CD4-positive, alpha-beta T cell (primary cell): ENCODE data around the gene OR1I1. TPM values are rescaled to one million over a fixed set of nuclear protein-coding genes. Genes with fewer than 3 reads are reported as not detected.

Experiments used
- ATAC-seq: fragments of 200-7000 bp; cut with Tn5 transposase; one replicate; pipeline ENCODE4 v1.10.0; 2022; ENCODE audit warnings: mild to moderate bottlenecking; ENCODE audit not compliant: poor library complexity
- CTCF ChIA-PET: fragments of 350-600 bp; sonication (Branson Sonifier 250); formaldehyde crosslinking; loops from one replicate; lab custom pipeline; 2021; ENCODE audit warnings: antibody characterized with exemption, inconsistent platforms; lab: Charles Lee
- POLR2A ChIA-PET: fragments of 350-600 bp; sonication (Branson Sonifier 250); formaldehyde crosslinking; loops from one replicate; lab custom pipeline; 2021; ENCODE audit warnings: antibody characterized with exemption, inconsistent platforms; lab: Charles Lee
- DNase-seq, 14 experiments: peaks; one replicate each; pipeline ENCODE4 v3.0.0-alpha.2; 2013 to 2020; ENCODE audit warnings: mixed read lengths in 2 of 14
- H3K27ac ChIP-seq, 2 donors: one replicate each; pipeline versions ENCODE4 v1.5.1 to v1.7.0; 2013; ENCODE audit warnings: low read length in 2 of 2, low read depth in 1 of 2, mild to moderate bottlenecking in 1 of 2
- H3K27me3 ChIP-seq, 2 experiments: 1 replicate in 1 of 2; 2 replicates in 1 of 2; pipeline versions ENCODE4 v1.6.1 to v1.7.0; 2013; ENCODE audit warnings: low read length in 2 of 2, control low read depth in 1 of 2, mild to moderate bottlenecking in 1 of 2, moderate library complexity in 1 of 2; ENCODE audit not compliant: insufficient read depth in 2 of 2, control insufficient read depth in 1 of 2
- H3K36me3 ChIP-seq: one replicate; pipeline ENCODE4 v1.6.1; 2013; ENCODE audit warnings: low read length, control low read depth; ENCODE audit not compliant: insufficient read depth
- H3K4me1 ChIP-seq: one replicate; pipeline ENCODE4 v1.6.1; 2013; ENCODE audit warnings: low read length, control low read depth; ENCODE audit not compliant: insufficient read depth
- H3K4me3 ChIP-seq: one replicate; pipeline ENCODE4 v1.5.1; 2013; ENCODE audit warnings: mild to moderate bottlenecking, low read length, moderate library complexity
- H3K9me3 ChIP-seq, 2 experiments: 1 replicate in 1 of 2; 2 replicates in 1 of 2; pipeline versions ENCODE4 v1.6.1 to v1.7.0; 2013; ENCODE audit warnings: low read length in 2 of 2, mild to moderate bottlenecking in 2 of 2, control low read depth in 1 of 2, moderate library complexity in 1 of 2; ENCODE audit not compliant: control insufficient read depth in 1 of 2, insufficient read depth in 1 of 2
- H3K27ac Mint-ChIP-seq: one replicate; pipeline ENCODE4 v1.8.0; 2020; ENCODE audit warnings: mixed read lengths
- H3K27me3 Mint-ChIP-seq: one replicate; pipeline ENCODE4 v1.8.0; 2021; ENCODE audit warnings: mixed read lengths
- H3K36me3 Mint-ChIP-seq: one replicate; pipeline ENCODE4 v1.8.0; 2021; ENCODE audit warnings: low read depth, mixed read lengths
- H3K4me1 Mint-ChIP-seq: one replicate; pipeline ENCODE4 v1.8.0; 2021; ENCODE audit warnings: low read depth, mixed read lengths
- H3K4me3 Mint-ChIP-seq: one replicate; pipeline ENCODE4 v1.8.0; 2020; ENCODE audit warnings: mild to moderate bottlenecking, mixed read lengths
- H3K9me3 Mint-ChIP-seq: one replicate; pipeline ENCODE4 v1.8.0; 2020; ENCODE audit warnings: mixed read lengths
- intact Hi-C, 2 experiments: fragments of 100-400 bp; cut with DNase I in 1 of 2; cut with micrococcal nuclease in 1 of 2; formaldehyde crosslinking; loops; one replicate each; pipeline versions ENCODE4 v1.15.1 to v1.9.0; 2023 to 2025; cut with DNase I, micrococcal nuclease
- total RNA-seq, 174 experiments: library from RNA in 2 of 174; stranded (reverse) in 2 of 174; gene quantifications; one replicate each; pipeline ENCODE4 v1.2.3 and lab custom pipeline; 2021 to 2026
- TF ChIP-seq, protein P1 (sequence below): fragments of 200-600 bp; IDR thresholded peaks from one replicate; pipeline ENCODE4 v1.8.0; 2022; ENCODE audit warnings: antibody characterized with exemption, mild to moderate bottlenecking

OR1I1 gene
- total RNA-seq, 2 experiments from 2014 or later = not detected

DNA sequence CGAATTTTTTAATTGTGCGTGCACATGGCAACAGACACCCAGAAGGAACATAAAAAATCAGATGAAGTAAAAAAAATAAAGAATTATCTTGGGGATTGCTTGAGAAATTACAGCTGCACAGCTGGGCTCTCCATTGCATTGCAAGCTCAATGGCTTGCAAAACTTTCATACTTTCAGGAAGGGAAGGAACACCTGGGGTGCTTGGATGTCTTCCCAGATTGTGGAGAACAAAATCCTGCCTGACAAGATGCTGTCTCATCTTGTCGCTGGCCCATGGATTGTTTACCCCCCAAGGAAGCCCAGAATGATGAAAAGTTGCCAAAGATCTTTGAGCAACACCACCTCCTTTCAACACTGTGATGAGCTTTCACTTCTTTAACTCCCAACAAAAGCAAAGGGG is 43.7 kb upstream of the OR1I1 start:
- intact Hi-C loops = no loop called here
- DNase-seq (no peak), ATAC-seq (no peak)
- Histone ChIP-seq H3K27me3 (peaks cover 10 to 22% of the 10 kb centered on the region in 2 experiments), H3K9me3 (no peaks in the 10 kb centered on the region), H3K36me3 (no peaks in the 10 kb centered on the region), H3K4me3 (no peak overlapping the region), H3K27ac (no peak overlapping the region), H3K4me1 (no peaks in the 10 kb centered on the region)
- H3K4me3 Mint-ChIP-seq = no peak overlapping the region
- no peaks in the 10 kb centered on the region for H3K9me3 Mint-ChIP-seq
- no peaks in the 10 kb centered on the region for H3K4me1 Mint-ChIP-seq
- ChIA-PET CTCF (no interaction called here), POLR2A (no interaction called here)
- peaks cover 41% of the 10 kb centered on the region for H3K27me3 Mint-ChIP-seq
- H3K27ac Mint-ChIP-seq = no peak overlapping the region
- TF ChIP-seq, protein P1, sequence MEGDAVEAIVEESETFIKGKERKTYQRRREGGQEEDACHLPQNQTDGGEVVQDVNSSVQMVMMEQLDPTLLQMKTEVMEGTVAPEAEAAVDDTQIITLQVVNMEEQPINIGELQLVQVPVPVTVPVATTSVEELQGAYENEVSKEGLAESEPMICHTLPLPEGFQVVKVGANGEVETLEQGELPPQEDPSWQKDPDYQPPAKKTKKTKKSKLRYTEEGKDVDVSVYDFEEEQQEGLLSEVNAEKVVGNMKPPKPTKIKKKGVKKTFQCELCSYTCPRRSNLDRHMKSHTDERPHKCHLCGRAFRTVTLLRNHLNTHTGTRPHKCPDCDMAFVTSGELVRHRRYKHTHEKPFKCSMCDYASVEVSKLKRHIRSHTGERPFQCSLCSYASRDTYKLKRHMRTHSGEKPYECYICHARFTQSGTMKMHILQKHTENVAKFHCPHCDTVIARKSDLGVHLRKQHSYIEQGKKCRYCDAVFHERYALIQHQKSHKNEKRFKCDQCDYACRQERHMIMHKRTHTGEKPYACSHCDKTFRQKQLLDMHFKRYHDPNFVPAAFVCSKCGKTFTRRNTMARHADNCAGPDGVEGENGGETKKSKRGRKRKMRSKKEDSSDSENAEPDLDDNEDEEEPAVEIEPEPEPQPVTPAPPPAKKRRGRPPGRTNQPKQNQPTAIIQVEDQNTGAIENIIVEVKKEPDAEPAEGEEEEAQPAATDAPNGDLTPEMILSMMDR = no peak
- H3K36me3 Mint-ChIP-seq = no peaks in the 10 kb centered on the region

DNA sequence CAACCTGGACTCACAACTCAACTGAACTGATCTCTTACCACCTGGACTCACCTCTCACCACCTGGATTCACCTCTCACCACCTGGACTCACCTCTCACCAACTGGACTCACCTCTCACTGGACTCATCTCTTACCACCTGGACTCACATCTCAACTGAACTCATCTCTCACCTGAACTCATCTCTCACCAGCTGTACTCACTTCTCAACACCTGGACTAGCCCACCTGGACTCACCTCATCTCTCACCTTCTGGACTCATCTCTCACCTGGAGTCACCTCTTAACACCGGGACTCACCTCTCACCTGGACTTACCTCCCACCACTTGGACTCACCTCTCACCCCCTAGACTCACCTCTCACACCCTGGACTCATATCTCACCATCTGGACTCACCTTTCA is 40.0 kb upstream of the OR1I1 start:
- Mint-ChIP-seq H3K4me3 (no peak overlapping the region), H3K4me1 (no peaks in the 10 kb centered on the region), H3K9me3 (no peaks in the 10 kb centered on the region), H3K27me3 (peaks cover 37% of the 10 kb centered on the region), H3K36me3 (no peaks in the 10 kb centered on the region), H3K27ac (no peak overlapping the region)
- Histone ChIP-seq H3K9me3 (no peaks in the 10 kb centered on the region), H3K27me3 (peaks cover 15 to 35% of the 10 kb centered on the region in 2 experiments), H3K36me3 (no peaks in the 10 kb centered on the region), H3K27ac (no peak overlapping the region), H3K4me3 (no peak overlapping the region), H3K4me1 (no peaks in the 10 kb centered on the region)
- POLR2A ChIA-PET = no interaction called here
- intact Hi-C loops = no loop called here
- DNase-seq = no peak
- ATAC-seq = no peak
- CTCF ChIA-PET = no interaction called here
- TF ChIP-seq, protein P1 = no peak

DNA sequence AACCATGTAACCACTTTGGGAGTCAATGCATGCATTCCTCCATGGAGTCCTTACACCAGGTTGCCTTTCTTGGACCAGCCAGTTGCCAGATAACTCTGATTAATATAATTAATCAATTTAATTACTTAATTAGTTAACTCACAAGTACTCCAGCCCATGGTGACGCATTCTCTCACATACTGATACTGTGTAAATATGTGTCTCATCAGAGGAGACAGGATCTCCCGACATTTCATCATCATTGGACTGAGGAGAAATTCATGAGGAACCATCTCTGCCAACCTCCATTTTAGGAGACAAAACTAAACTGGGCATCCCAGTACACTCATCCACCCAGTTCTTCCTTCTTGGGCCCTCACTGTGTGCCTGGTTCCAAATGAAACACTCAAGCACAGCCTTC is 39.2 kb upstream of the OR1I1 start:
- TF ChIP-seq, protein P1 = no peak
- intact Hi-C loops = no loop called here
- DNase-seq (peak in 1 of 14 experiments; percentile 3), ATAC-seq (no peak)
- ChIA-PET POLR2A (no interaction called here), CTCF (no interaction called here)
- no peaks in the 10 kb centered on the region for H3K4me1 ChIP-seq
- H3K4me1 Mint-ChIP-seq = no peaks in the 10 kb centered on the region
- H3K27ac ChIP-seq = no peak overlapping the region
- H3K27me3 ChIP-seq = peaks cover 15 to 31% of the 10 kb centered on the region in 2 experiments
- H3K36me3 ChIP-seq = no peaks in the 10 kb centered on the region
- H3K9me3 ChIP-seq = no peaks in the 10 kb centered on the region
- H3K36me3 Mint-ChIP-seq = no peaks in the 10 kb centered on the region
- H3K4me3 ChIP-seq = no peak overlapping the region
- H3K9me3 Mint-ChIP-seq = no peaks in the 10 kb centered on the region
- H3K4me3 Mint-ChIP-seq = no peak overlapping the region
- H3K27me3 Mint-ChIP-seq = peaks cover 38% of the 10 kb centered on the region
- H3K27ac Mint-ChIP-seq = no peak overlapping the region
